Brain microvascular endothelial cell (primary cell): ENCODE measurements around the gene SPSB4.
A peak's percentile ranks its signal among the peaks of the same experiment; 100 is the strongest.

ENCODE experiments used
- DNase-seq: peaks from one replicate; pipeline ENCODE4 v3.0.0-alpha.2; 2020
- H3K27ac ChIP-seq: fragments of 250-450 bp; sonication (Bioruptor Pico); 2 replicates; pipeline ENCODE4 v1.5.1; 2020; ENCODE audit warnings: mild to moderate bottlenecking, moderate library complexity
- H3K27me3 ChIP-seq: fragments of 250-450 bp; sonication (Bioruptor Pico); replicated peaks from 2 replicates; pipeline ENCODE4 v1.5.1; 2020; ENCODE audit warnings: mild to moderate bottlenecking
- H3K36me3 ChIP-seq: fragments of 250-450 bp; sonication (Bioruptor Pico); replicated peaks from 2 replicates; pipeline ENCODE4 v1.5.1; 2020; ENCODE audit warnings: mild to moderate bottlenecking
- H3K4me3 ChIP-seq: 2 replicates; pipeline ENCODE4 v1.5.1; 2011; ENCODE audit warnings: low read depth, mild to moderate bottlenecking, control low read depth, low read length, moderate library complexity
- in situ Hi-C: cut with HindIII; loops from 2 replicates; pipeline ENCODE4 v1.10.0; 2017; ENCODE audit warnings: low sequenced_read_pairs, low pct_ligation_motif_present
- TF ChIP-seq, protein P1 (sequence below): IDR thresholded peaks from 2 replicates; pipeline ENCODE4 v1.5.1; 2011; ENCODE audit warnings: low read depth, mild to moderate bottlenecking, moderate library complexity, low read length, control low read depth, inconsistent platforms; ENCODE audit errors: missing control alignments

The SPSB4 gene

DNA sequence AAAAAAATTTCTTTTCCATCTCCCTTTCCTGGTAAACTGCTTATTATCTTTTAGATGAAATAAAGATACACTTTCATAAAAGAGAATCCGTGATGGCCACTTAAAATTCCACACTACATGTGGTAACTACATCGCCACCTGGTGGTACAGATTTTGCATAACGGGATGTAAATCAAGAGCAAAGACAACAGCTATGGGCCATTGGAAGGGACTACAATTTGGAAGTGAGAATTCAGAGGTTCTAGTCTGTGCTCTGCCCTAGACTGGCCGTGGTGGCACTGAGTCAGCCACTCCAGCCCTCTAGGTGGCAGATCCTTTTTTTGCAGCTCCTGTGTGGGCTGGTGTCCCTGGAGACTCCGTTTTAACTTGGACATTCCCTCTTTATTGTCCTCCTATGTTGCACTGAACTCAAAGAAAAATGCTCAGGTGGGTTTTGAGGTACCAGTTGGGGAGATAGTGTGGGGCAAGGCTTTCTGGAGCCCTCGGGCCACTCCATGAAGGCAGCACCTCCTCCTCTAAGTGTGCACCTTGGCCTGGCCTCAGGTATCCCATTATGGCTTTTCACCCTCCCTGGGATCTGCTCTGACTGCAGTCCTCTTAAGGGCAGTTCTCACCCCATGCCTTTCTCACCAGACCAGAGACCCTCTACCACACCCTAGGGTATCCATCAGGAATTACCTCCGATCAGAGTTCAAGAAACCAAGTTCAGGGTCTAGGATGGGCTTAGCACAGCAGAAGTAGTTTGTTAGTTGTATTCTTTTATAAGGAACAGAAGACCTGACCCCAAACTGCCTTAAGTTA, 54.9 kb downstream of the SPSB4 start:
- peak; percentile 88 for DNase-seq
- TF ChIP-seq, protein P1, sequence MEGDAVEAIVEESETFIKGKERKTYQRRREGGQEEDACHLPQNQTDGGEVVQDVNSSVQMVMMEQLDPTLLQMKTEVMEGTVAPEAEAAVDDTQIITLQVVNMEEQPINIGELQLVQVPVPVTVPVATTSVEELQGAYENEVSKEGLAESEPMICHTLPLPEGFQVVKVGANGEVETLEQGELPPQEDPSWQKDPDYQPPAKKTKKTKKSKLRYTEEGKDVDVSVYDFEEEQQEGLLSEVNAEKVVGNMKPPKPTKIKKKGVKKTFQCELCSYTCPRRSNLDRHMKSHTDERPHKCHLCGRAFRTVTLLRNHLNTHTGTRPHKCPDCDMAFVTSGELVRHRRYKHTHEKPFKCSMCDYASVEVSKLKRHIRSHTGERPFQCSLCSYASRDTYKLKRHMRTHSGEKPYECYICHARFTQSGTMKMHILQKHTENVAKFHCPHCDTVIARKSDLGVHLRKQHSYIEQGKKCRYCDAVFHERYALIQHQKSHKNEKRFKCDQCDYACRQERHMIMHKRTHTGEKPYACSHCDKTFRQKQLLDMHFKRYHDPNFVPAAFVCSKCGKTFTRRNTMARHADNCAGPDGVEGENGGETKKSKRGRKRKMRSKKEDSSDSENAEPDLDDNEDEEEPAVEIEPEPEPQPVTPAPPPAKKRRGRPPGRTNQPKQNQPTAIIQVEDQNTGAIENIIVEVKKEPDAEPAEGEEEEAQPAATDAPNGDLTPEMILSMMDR = peak; percentile 73
- Histone ChIP-seq H3K36me3 (no peaks in the 10 kb centered on the region), H3K27me3 (no peaks in the 10 kb centered on the region), H3K4me3 (no peak overlapping the region), H3K27ac (no peak overlapping the region)
- in situ Hi-C loops = no loop called here

DNA sequence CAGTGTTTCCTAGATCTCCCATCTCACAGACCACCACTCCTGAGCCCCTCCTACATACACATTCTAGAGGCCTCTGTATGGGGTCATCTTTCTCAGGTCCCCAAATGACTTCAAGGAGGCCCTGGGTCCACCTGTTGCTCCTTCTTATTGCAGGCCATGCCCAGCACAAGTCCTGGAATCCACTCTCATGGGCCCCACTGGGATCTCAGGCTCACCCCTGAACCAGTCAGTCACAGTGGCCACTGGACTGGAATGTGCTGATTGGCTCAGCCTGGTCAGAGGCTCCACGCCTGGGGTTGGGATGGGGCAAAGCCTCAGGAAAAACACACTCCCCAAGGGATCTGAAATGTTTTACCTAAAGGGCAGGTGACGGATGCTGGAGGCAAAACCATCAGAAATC, 55.7 kb downstream of the SPSB4 start:
- in situ Hi-C loops = no loop called here
- TF ChIP-seq, protein P1 = no peak
- no peak overlapping the region for H3K4me3 ChIP-seq

DNA sequence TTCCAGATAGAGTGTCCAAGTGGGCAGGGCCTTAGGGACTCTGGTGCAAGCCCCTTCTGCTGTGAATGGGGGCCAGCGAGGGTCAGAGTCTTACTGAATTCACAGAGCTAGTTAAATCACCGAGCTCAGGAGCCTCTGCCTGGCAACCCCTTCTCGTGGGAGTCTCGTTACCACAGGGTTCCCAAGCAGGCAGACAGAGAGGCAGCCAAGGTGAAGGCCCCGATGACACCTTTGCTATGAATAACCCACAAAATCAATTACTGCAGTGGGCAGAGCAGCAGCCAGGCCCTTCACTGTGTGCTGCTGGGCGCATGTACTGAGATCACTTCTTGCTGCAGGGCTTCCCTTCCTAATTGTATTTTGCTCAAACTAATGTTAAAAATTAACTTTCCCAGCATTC, 56.9 kb downstream of the SPSB4 start:
- TF ChIP-seq, protein P1 = no peak
- DNase-seq = no peak
- H3K36me3 ChIP-seq = no peaks in the 10 kb centered on the region
- no peak overlapping the region for H3K27ac ChIP-seq
- H3K4me3 ChIP-seq = no peak overlapping the region
- no peaks in the 10 kb centered on the region for H3K27me3 ChIP-seq
- in situ Hi-C loops = no loop called here

More for the DNA sequence above, 55.7 kb downstream of the SPSB4 start:
- no peaks in the 10 kb centered on the region for H3K27me3 ChIP-seq
- H3K27ac ChIP-seq = no peak overlapping the region
- no peaks in the 10 kb centered on the region for H3K36me3 ChIP-seq
- no peak for DNase-seq

DNA sequence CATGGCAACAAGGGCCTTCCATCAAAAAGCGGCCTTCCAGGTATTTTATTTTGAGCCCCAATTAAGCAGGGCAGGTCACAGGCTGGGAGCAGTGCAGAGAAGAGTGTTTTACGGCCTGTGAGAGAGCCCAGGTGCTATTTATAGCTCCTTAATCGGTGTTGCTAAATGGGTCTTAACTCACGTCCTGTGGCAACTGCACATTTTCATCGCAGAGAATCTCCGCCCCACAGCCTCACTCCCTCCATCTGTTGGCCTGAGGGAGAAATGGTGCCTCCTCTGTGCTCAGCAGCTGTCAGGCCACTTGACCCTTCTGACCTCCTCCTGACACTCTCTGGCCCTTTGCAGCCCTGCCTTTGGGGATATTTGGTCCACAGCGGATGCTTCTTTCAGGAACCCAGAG, 58.6 kb downstream of the SPSB4 start:
- in situ Hi-C loops = no loop called here
- no peak for DNase-seq
- TF ChIP-seq, protein P1 = no peak
- Histone ChIP-seq H3K4me3 (no peak overlapping the region), H3K27me3 (no peaks in the 10 kb centered on the region), H3K27ac (no peak overlapping the region), H3K36me3 (no peaks in the 10 kb centered on the region)

DNA sequence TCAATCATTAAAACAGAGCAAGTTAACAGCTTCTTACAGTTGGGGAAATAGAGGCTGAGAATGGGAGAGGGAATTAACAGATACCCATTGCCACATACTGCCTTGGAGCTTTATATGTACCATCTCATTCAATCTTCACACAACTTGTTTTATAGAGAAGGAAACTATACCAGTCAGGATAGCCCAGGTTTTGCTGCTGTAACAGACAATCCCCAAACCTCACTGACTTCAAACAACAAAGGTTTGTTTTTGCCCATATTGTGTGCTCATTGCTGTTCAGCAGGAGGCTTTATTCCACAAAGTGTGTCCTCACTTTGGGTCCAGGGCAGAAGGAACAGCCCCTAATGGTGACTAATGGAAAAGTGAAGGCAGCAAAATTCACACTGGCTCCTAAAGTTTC, 59.2 kb downstream of the SPSB4 start:
- DNase-seq = no peak
- TF ChIP-seq, protein P1 = no peak
- no peaks in the 10 kb centered on the region for H3K36me3 ChIP-seq
- no peaks in the 10 kb centered on the region for H3K27me3 ChIP-seq
- no peak overlapping the region for H3K27ac ChIP-seq
- in situ Hi-C loops = no loop called here
- H3K4me3 ChIP-seq = no peak overlapping the region
